ENCODE data around the gene RNF20.
"Not testable (repeated sequence)": the region's sequence is repeated elsewhere in the genome, so short reads cannot be mapped to it uniquely, and the experiment has no call there.

RNF20 gene

DNA sequence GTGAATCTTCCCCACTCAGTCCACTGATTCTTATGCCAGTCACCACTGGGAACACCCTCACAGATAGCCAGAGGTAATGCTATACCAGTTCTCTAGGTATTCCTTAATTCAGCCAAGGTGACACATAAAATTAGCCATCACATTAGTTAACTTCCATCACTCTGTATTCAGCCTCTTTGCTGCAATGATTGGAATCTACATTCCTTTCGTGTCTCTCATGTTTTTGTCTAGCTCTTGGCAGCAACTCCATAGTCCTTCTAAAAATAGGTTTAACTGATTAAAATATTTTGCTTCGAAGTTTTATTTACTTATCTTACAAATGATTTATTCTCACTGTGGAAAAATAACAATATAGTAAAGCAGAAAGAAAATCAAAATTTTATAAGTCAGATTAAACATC, 19.6 kb upstream of the RNF20 start:
- H3F3A ChIP-seq (ENCODE audit: insufficient read depth): no peaks in the 10 kb centered on the region
- H3K79me2 ChIP-seq (ENCODE audit: insufficient read depth, low read length): no peaks in the 10 kb centered on the region
- no peaks in the 10 kb centered on the region for H3K9me2 ChIP-seq (replicated peaks; ENCODE audit: insufficient read depth, low read length)
- no peak overlapping the region for H3K4me2 ChIP-seq (ENCODE audit: low read depth, low read length, poor library complexity, severe bottlenecking)
- H3K27me3 ChIP-seq (ENCODE audit: low read length): no peaks in the 10 kb centered on the region
- no peaks in the 10 kb centered on the region for H3K9me3 ChIP-seq (ENCODE audit: insufficient read depth, low read length)
- no peaks in the 10 kb centered on the region for H4K20me1 ChIP-seq (ENCODE audit: low read depth, low read length)
- TF ChIP-seq, protein P1, sequence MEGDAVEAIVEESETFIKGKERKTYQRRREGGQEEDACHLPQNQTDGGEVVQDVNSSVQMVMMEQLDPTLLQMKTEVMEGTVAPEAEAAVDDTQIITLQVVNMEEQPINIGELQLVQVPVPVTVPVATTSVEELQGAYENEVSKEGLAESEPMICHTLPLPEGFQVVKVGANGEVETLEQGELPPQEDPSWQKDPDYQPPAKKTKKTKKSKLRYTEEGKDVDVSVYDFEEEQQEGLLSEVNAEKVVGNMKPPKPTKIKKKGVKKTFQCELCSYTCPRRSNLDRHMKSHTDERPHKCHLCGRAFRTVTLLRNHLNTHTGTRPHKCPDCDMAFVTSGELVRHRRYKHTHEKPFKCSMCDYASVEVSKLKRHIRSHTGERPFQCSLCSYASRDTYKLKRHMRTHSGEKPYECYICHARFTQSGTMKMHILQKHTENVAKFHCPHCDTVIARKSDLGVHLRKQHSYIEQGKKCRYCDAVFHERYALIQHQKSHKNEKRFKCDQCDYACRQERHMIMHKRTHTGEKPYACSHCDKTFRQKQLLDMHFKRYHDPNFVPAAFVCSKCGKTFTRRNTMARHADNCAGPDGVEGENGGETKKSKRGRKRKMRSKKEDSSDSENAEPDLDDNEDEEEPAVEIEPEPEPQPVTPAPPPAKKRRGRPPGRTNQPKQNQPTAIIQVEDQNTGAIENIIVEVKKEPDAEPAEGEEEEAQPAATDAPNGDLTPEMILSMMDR (IDR thresholded peaks at IDR 0.05; ENCODE audit: insufficient read depth, low read length, poor library complexity, severe bottlenecking): no peak
- no peak for TF ChIP-seq EZH2phosphoT487 (conservative IDR thresholded peaks at IDR 0.05; ENCODE audit: low read length)
- H3K27ac ChIP-seq (ENCODE audit: low read depth, low read length): no peak overlapping the region
- no peak overlapping the region for H2AFZ ChIP-seq (ENCODE audit: low read depth, low read length, severe bottlenecking)
- H3K4me3 ChIP-seq (ENCODE audit: insufficient read depth, low read length, poor library complexity, severe bottlenecking): no peak overlapping the region
- no peak overlapping the region for H3K9ac ChIP-seq (ENCODE audit: low read length)
- H3K36me3 ChIP-seq (ENCODE audit: low read length): no peaks in the 10 kb centered on the region

DNA sequence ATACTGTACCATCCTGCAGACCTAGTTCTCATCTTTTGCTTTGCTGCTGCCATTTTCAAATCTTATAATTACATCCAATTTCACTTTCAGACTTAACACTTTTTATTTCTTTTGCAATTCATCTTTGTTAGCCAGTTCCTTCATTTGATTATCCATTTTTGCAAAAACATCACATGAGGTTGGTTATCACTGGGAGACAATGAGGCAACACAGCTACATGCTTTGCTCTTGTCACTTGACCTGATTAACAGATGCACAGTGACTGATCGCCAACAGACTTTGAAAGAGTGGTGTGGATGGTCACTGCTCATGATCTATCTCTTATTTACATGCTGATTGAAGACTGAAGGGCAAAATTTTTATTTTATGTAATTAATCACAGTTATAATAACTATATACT, 17.0 kb upstream of the RNF20 start:
- no peaks in the 10 kb centered on the region for H3K79me2 ChIP-seq (ENCODE audit: insufficient read depth, low read length)
- H4K20me1 ChIP-seq (ENCODE audit: low read depth, low read length): no peaks in the 10 kb centered on the region
- no peak overlapping the region for H2AFZ ChIP-seq (ENCODE audit: low read depth, low read length, severe bottlenecking)
- no peaks in the 10 kb centered on the region for H3F3A ChIP-seq (ENCODE audit: insufficient read depth)
- no peaks in the 10 kb centered on the region for H3K9me2 ChIP-seq (replicated peaks; ENCODE audit: insufficient read depth, low read length)
- H3K27me3 ChIP-seq (ENCODE audit: low read length): no peaks in the 10 kb centered on the region
- no peak overlapping the region for H3K4me2 ChIP-seq (ENCODE audit: low read depth, low read length, poor library complexity, severe bottlenecking)
- no peak overlapping the region for H3K9ac ChIP-seq (ENCODE audit: low read length)
- H3K27ac ChIP-seq (ENCODE audit: low read depth, low read length): no peak overlapping the region
- no peak overlapping the region for H3K4me3 ChIP-seq (ENCODE audit: insufficient read depth, low read length, poor library complexity, severe bottlenecking)
- no peaks in the 10 kb centered on the region for H3K9me3 ChIP-seq (ENCODE audit: insufficient read depth, low read length)
- TF ChIP-seq, protein P1 (IDR thresholded peaks at IDR 0.05; ENCODE audit: insufficient read depth, low read length, poor library complexity, severe bottlenecking): no peak
- no peak for TF ChIP-seq EZH2phosphoT487 (conservative IDR thresholded peaks at IDR 0.05; ENCODE audit: low read length)
- no peaks in the 10 kb centered on the region for H3K36me3 ChIP-seq (ENCODE audit: low read length)

DNA sequence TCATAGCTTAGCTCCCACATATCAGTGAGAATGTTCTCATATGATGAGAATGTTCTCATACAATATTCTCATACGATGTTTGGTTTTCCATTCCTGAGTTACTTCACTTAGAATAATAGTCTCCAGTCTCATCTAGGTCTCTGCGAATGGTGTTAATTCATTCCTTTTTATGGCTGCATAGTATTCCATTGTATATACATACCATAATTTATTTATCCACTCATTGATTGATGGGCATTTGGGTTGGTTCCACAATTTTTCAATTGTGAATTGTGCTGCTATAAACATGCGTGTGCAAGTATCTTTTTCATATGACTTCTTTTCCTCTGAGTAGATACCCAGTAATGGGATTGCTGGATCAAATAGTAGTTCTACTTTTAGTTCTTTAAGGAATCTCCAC, 15.2 kb upstream of the RNF20 start:
- not testable (repeated sequence) for H3K27ac ChIP-seq (ENCODE audit: low read depth, low read length); H4K20me1 ChIP-seq (ENCODE audit: low read depth, low read length); H3K27me3 ChIP-seq (ENCODE audit: low read length); H3K9me3 ChIP-seq (ENCODE audit: insufficient read depth, low read length); H3F3A ChIP-seq (ENCODE audit: insufficient read depth); H3K9me2 ChIP-seq (replicated peaks; ENCODE audit: insufficient read depth, low read length); H3K4me3 ChIP-seq (ENCODE audit: insufficient read depth, low read length, poor library complexity, severe bottlenecking); H2AFZ ChIP-seq (ENCODE audit: low read depth, low read length, severe bottlenecking); H3K36me3 ChIP-seq (ENCODE audit: low read length); H3K4me2 ChIP-seq (ENCODE audit: low read depth, low read length, poor library complexity, severe bottlenecking); H3K79me2 ChIP-seq (ENCODE audit: insufficient read depth, low read length); H3K9ac ChIP-seq (ENCODE audit: low read length)

DNA sequence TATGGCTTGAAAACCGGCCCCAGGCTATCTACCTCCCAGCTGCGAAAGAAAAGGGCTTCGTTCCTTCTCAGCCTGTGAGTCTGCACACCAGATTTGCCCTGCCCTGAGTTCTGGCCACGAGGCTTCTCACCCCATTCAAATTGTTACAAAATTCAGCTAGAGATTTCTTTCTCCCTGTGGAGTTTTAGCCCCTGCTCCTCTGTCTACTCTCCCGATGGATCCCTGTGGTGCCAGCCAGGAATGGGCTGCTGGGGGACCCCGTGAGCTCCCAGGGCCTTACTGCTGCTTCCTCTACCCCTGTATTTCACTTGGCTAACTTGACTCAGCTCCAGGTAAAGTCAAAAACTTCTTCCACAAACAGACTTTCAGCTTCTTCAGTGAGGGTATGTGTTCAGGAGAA, 9.3 kb upstream of the RNF20 start:
- no peaks in the 10 kb centered on the region for H3K9me2 ChIP-seq (replicated peaks; ENCODE audit: insufficient read depth, low read length)
- no peaks in the 10 kb centered on the region for H3K27me3 ChIP-seq (ENCODE audit: low read length)
- no peaks in the 10 kb centered on the region for H3F3A ChIP-seq (ENCODE audit: insufficient read depth)
- H3K4me2 ChIP-seq (ENCODE audit: low read depth, low read length, poor library complexity, severe bottlenecking): no peak overlapping the region
- H3K9ac ChIP-seq (ENCODE audit: low read length): no peak overlapping the region
- TF ChIP-seq, protein P1 (IDR thresholded peaks at IDR 0.05; ENCODE audit: insufficient read depth, low read length, poor library complexity, severe bottlenecking): no peak
- TF ChIP-seq EZH2phosphoT487 (conservative IDR thresholded peaks at IDR 0.05; ENCODE audit: low read length): no peak
- H4K20me1 ChIP-seq (ENCODE audit: low read depth, low read length): no peaks in the 10 kb centered on the region
- no peaks in the 10 kb centered on the region for H3K36me3 ChIP-seq (ENCODE audit: low read length)
- no peak overlapping the region for H3K4me3 ChIP-seq (ENCODE audit: insufficient read depth, low read length, poor library complexity, severe bottlenecking)
- H3K9me3 ChIP-seq (ENCODE audit: insufficient read depth, low read length): no peaks in the 10 kb centered on the region
- H2AFZ ChIP-seq (ENCODE audit: low read depth, low read length, severe bottlenecking): no peak overlapping the region
- no peak overlapping the region for H3K27ac ChIP-seq (ENCODE audit: low read depth, low read length)
- H3K79me2 ChIP-seq (ENCODE audit: insufficient read depth, low read length): no peaks in the 10 kb centered on the region

All from SU-DHL-6 (cell line).